ENCODE results near the gene LHX5. TPM values are rescaled to one million over a fixed set of nuclear protein-coding genes. Genes with fewer than 3 reads are reported as not detected.

Gene LHX5
- total RNA-seq, 1 experiment from 2014 or later: not detected

DNA sequence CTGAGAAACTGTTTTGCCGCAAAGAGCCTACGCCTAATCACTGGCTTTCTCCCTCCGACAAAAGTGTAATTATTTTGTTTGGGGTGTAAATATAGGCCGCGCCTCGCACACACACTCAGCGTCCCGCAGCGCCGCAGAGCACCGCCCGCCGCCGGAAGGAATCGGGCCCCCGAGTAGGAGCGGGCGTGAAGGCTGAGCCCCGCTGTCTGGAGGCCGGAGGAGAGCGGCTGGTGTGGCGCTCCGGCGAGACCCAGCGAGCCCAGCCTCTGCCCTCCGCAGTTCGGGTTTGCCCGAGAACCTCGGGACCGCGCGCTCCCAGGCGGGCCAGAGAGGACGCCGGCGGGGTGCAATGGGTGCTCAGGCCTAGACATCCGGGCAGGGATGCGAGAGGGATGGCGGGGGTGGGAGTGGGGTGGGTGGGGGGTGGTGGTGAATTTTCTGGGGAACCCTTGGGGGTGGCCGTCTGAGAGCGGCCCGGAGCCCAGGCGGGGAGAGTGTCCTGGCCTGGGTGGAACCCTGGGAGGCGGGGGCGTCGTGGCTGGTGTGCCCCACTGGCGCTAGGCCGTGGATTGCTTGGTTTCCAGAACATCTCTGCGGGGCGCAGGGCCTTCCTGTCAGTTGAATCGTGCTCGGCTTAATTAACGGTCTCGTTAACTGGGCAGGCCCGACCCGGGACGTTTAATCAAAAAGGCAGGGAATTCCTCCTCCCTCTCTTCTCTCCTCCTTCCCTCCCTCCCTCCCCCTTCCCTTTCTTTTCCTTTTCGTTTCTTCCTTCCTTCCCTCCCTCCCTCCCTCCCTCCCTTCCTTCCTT is 4.7 kb upstream of the LHX5 start:
- TF ChIP-seq, protein P1, sequence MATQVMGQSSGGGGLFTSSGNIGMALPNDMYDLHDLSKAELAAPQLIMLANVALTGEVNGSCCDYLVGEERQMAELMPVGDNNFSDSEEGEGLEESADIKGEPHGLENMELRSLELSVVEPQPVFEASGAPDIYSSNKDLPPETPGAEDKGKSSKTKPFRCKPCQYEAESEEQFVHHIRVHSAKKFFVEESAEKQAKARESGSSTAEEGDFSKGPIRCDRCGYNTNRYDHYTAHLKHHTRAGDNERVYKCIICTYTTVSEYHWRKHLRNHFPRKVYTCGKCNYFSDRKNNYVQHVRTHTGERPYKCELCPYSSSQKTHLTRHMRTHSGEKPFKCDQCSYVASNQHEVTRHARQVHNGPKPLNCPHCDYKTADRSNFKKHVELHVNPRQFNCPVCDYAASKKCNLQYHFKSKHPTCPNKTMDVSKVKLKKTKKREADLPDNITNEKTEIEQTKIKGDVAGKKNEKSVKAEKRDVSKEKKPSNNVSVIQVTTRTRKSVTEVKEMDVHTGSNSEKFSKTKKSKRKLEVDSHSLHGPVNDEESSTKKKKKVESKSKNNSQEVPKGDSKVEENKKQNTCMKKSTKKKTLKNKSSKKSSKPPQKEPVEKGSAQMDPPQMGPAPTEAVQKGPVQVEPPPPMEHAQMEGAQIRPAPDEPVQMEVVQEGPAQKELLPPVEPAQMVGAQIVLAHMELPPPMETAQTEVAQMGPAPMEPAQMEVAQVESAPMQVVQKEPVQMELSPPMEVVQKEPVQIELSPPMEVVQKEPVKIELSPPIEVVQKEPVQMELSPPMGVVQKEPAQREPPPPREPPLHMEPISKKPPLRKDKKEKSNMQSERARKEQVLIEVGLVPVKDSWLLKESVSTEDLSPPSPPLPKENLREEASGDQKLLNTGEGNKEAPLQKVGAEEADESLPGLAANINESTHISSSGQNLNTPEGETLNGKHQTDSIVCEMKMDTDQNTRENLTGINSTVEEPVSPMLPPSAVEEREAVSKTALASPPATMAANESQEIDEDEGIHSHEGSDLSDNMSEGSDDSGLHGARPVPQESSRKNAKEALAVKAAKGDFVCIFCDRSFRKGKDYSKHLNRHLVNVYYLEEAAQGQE (IDR thresholded peaks at IDR 0.05; ENCODE audit: insufficient read depth in 1 of 2, low read depth in 2 of 2, low read length in 1 of 2): no peak
- TF ChIP-seq POLR2AphosphoS5 (IDR thresholded peaks at IDR 0.05; ENCODE audit: low read depth, low read length) (no peak), SIN3A (IDR thresholded peaks at IDR 0.05; ENCODE audit: borderline replicate concordance, insufficient read depth, low read depth, low read length) (no peak), TCF7L2 (IDR thresholded peaks at IDR 0.05; ENCODE audit: low read depth, low read length) (no peak)
- TF ChIP-seq, protein P2, sequence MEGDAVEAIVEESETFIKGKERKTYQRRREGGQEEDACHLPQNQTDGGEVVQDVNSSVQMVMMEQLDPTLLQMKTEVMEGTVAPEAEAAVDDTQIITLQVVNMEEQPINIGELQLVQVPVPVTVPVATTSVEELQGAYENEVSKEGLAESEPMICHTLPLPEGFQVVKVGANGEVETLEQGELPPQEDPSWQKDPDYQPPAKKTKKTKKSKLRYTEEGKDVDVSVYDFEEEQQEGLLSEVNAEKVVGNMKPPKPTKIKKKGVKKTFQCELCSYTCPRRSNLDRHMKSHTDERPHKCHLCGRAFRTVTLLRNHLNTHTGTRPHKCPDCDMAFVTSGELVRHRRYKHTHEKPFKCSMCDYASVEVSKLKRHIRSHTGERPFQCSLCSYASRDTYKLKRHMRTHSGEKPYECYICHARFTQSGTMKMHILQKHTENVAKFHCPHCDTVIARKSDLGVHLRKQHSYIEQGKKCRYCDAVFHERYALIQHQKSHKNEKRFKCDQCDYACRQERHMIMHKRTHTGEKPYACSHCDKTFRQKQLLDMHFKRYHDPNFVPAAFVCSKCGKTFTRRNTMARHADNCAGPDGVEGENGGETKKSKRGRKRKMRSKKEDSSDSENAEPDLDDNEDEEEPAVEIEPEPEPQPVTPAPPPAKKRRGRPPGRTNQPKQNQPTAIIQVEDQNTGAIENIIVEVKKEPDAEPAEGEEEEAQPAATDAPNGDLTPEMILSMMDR (IDR thresholded peaks at IDR 0.05): no peak
- Histone ChIP-seq H3K36me3 (ENCODE audit: control insufficient read depth, insufficient read depth, low read length) (no peaks in the 10 kb centered on the region), H3K9me3 (ENCODE audit: control insufficient read depth, insufficient read depth, low read depth, low read length) (no peaks in the 10 kb centered on the region), H3K4me3 (ENCODE audit: low read depth in 2 of 2, low read length in 2 of 2) (no peak overlapping the region), H3K27ac (ENCODE audit: low read length) (no peak overlapping the region), H3K27me3 (ENCODE audit: control insufficient read depth, insufficient read depth, low read length) (peaks cover 44% of the 10 kb centered on the region), H3K4me1 (ENCODE audit: control insufficient read depth, insufficient read depth, low read length) (peaks cover 4% of the 10 kb centered on the region)
- ChIA-PET POLR2A (no interaction called here), CTCF (no interaction called here)
- no peak for DNase-seq (ENCODE audit: low read depth, low spot score)
- in situ Hi-C loops (cut with HindIII; ENCODE audit: low pct_unique_long_range_greater_than_20kb, low sequenced_read_pairs) (no loop called here), intact Hi-C loops (cut with micrococcal nuclease; ENCODE audit: unreplicated experiment) (no loop called here)
- no TSS peak for BruUV-seq (replicated peaks)
- ATAC-seq: no peak

DNA sequence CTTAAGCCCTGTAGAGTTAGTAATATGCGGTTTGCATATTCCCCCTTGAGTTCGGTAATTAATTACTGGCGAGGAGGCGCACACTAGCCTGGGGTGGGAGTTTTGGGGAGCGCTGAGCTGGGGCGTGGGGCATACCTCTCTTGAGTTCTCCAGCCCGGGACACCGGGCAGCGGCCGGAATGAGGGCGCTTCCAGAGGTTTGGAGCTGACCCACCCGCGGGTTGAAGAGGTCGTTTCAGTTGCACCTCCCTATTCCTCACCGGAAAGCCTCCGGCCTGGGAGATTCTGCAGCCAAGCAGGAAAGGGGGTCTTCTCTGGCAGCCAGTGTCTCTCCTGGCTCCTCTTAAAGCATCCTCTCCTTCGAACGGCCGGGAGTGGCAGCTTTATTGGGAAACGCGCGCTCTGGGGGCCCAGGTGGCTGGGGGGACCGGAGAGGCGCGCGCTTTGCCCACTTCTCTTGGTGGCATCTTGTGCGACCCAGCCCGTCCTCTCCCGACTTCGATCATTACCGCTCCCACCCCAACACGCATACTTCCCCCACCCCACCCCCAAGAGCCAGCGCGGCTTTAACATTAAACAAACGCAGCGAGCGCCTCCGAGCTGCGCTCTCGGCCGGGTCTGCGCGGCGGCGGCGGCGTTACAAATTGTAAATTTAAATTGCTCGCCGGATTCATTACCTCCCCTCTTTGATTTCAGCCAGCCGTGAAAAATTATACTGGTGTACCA is 3.9 kb upstream of the LHX5 start:
- TF ChIP-seq POLR2AphosphoS5 (IDR thresholded peaks at IDR 0.05; ENCODE audit: low read depth, low read length) (no peak), SIN3A (IDR thresholded peaks at IDR 0.05; ENCODE audit: borderline replicate concordance, insufficient read depth, low read depth, low read length) (no peak), TCF7L2 (IDR thresholded peaks at IDR 0.05; ENCODE audit: low read depth, low read length) (no peak)
- TF ChIP-seq, protein P2 (IDR thresholded peaks at IDR 0.05): no peak
- TF ChIP-seq, protein P1 (IDR thresholded peaks at IDR 0.05; ENCODE audit: insufficient read depth in 1 of 2, low read depth in 2 of 2, low read length in 1 of 2): no peak
- DNase-seq (ENCODE audit: low read depth, low spot score): no peak
- no peak overlapping the region for H3K27ac ChIP-seq (ENCODE audit: low read length)
- no TSS peak for BruUV-seq (replicated peaks)
- H3K27me3 ChIP-seq (ENCODE audit: control insufficient read depth, insufficient read depth, low read length): peaks cover 43% of the 10 kb centered on the region
- POLR2A ChIA-PET: no interaction called here
- CTCF ChIA-PET: no interaction called here
- intact Hi-C loops (cut with micrococcal nuclease; ENCODE audit: unreplicated experiment) (no loop called here), in situ Hi-C loops (cut with HindIII; ENCODE audit: low pct_unique_long_range_greater_than_20kb, low sequenced_read_pairs) (no loop called here)
- H3K4me3 ChIP-seq (ENCODE audit: low read depth in 2 of 2, low read length in 2 of 2): no peak overlapping the region
- no peak for ATAC-seq
- no peaks in the 10 kb centered on the region for H3K36me3 ChIP-seq (ENCODE audit: control insufficient read depth, insufficient read depth, low read length)
- no peaks in the 10 kb centered on the region for H3K9me3 ChIP-seq (ENCODE audit: control insufficient read depth, insufficient read depth, low read depth, low read length)
- peaks cover 7% of the 10 kb centered on the region for H3K4me1 ChIP-seq (ENCODE audit: control insufficient read depth, insufficient read depth, low read length)

Measured in Panc1 (cell line).